PC-3 (cell line): ENCODE measurements around the gene SLC5A10. TPM values are rescaled to one million over a fixed set of nuclear protein-coding genes. Genes with fewer than 3 reads are reported as not detected.
"Not testable (repeated sequence)": the region's sequence is repeated elsewhere in the genome, so short reads cannot be mapped to it uniquely, and the experiment has no call there.

ENCODE experiments used
- ATAC-seq: fragments of 200-7000 bp; cut with Tn5 transposase; 2 replicates; pipeline ENCODE4 v1.9.1; 2020; ENCODE audit warnings: mild to moderate bottlenecking, moderate library complexity
- BruUV-seq: library from RNA; stranded (reverse); fragments of 400-500 nt; replicated peaks from 2 replicates; lab custom pipeline; 2021; lab: Mats Ljungman, UMichigan
- CTCF ChIA-PET: fragments of 300-600 bp; sonication (Branson Sonifier 250); formaldehyde crosslinking; loops from one replicate; lab custom pipeline; 2022; ENCODE audit warnings: antibody characterized with exemption; lab: Charles Lee
- POLR2A ChIA-PET: fragments of 300-600 bp; sonication (Branson Sonifier 250); formaldehyde crosslinking; loops from one replicate; lab custom pipeline; 2022; ENCODE audit warnings: antibody characterized with exemption; ENCODE audit not compliant: unreplicated experiment; lab: Charles Lee
- DNase-seq: peaks from one replicate; pipeline ENCODE4 v3.0.0-alpha.2; 2015
- H2AFZ ChIP-seq: fragments of 300-600 bp; sonication (generic); 2 replicates; pipeline ENCODE4 v1.6.0; 2016; ENCODE audit warnings: antibody characterized with exemption, low read length
- H3F3A ChIP-seq: fragments of 300-600 bp; sonication (generic); one replicate; pipeline ENCODE4 v1.6.0; 2017; ENCODE audit warnings: antibody characterized with exemption, low read length, control low read depth, mild to moderate bottlenecking; ENCODE audit not compliant: unreplicated experiment
- H3K27ac ChIP-seq: fragments of 300-600 bp; sonication (generic); 2 replicates; pipeline ENCODE4 v1.5.1; 2016; ENCODE audit warnings: mild to moderate bottlenecking, low read length
- H3K27me3 ChIP-seq: fragments of 300-600 bp; sonication (generic); 2 replicates; pipeline ENCODE4 v1.6.1; 2016; ENCODE audit warnings: low read length, mixed read lengths
- H3K36me3 ChIP-seq: fragments of 300-600 bp; sonication (generic); 2 replicates; pipeline ENCODE4 v1.6.1; 2016; ENCODE audit warnings: low read depth, mixed run types, low read length, mixed read lengths
- H3K4me1 ChIP-seq: fragments of 300-600 bp; sonication (generic); 2 replicates; pipeline ENCODE4 v1.5.1; 2016; ENCODE audit warnings: low read length; ENCODE audit not compliant: insufficient read depth
- H3K4me2 ChIP-seq: fragments of 300-600 bp; sonication (generic); 2 replicates; pipeline ENCODE4 v1.6.0; 2016; ENCODE audit warnings: low read length
- H3K4me3 ChIP-seq: fragments of 300-600 bp; sonication (generic); 2 replicates; pipeline ENCODE4 v1.5.1; 2016; ENCODE audit warnings: mild to moderate bottlenecking, low read length, mixed read lengths
- H3K79me2 ChIP-seq: fragments of 300-600 bp; sonication (generic); 2 replicates; pipeline ENCODE4 v1.6.1; 2017; ENCODE audit warnings: low read length, mixed read lengths
- H3K9ac ChIP-seq: fragments of 300-600 bp; sonication (generic); 2 replicates; pipeline ENCODE4 v1.6.0; 2016; ENCODE audit warnings: mild to moderate bottlenecking, low read length
- H3K9me2 ChIP-seq: fragments of 300-600 bp; sonication (generic); replicated peaks from 2 replicates; pipeline ENCODE4 v1.6.1; 2016; ENCODE audit warnings: mixed run types, low read length, mixed read lengths
- H3K9me3 ChIP-seq: fragments of 300-600 bp; sonication (generic); 2 replicates; pipeline ENCODE4 v1.6.1; 2016; ENCODE audit warnings: low read length, mixed read lengths
- H4K20me1 ChIP-seq: fragments of 300-600 bp; sonication (generic); 2 replicates; pipeline ENCODE4 v1.6.1; 2016; ENCODE audit warnings: low read length, mixed read lengths
- intact Hi-C: fragments of 100-400 bp; cut with micrococcal nuclease; formaldehyde crosslinking; loops from 2 replicates; pipeline ENCODE4 v1.9.0; 2023
- total RNA-seq: library from RNA; depleted of rRNA; stranded (reverse); fragments of >200 nt; gene quantifications from 2 replicates; pipeline ENCODE4 v1.2.3, GENCODE V29; 2014

The SLC5A10 gene
- total RNA-seq, 1 experiment from 2014 or later = not detected

DNA sequence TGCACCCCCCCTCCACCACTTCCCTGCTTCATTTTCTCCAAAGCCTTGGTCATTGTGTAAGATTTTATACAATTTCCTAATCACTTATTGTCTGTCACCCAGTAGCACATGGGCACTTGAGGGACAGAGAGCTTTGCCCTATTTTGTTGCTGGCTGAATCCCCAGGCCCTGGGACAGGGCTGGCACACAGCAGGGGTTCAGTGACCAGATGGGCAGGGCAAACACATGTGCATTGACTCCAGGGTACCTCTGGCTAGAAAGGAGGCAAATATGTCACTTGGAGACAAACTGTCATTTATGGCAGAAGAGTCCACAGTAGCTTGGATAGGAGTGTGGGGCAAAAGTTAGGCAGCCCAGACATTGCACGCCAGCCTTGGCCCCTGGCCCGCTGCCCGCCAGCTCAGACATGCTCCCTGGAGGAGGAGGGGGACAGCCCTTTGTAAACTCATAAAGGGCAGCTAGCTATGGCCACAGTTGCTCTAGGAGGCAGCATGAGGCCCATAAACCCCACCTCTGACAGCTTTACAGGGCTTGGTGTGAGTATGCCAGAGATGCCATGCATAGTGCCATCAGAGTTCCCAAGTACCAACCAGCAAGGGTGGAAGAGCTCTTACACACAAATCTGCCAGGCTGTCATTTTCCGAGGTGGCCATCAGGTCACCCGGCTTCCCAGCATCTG lies 78.9 kb downstream of the SLC5A10 start:
- BruUV-seq, DNase-seq, H4K20me1 ChIP-seq, H3K9me3 ChIP-seq, H3K4me1 ChIP-seq, H3K27ac ChIP-seq, H3K4me3 ChIP-seq, H3K9me2 ChIP-seq, intact Hi-C loops, H3K9ac ChIP-seq, CTCF ChIA-PET, H3K4me2 ChIP-seq, H3K27me3 ChIP-seq, POLR2A ChIA-PET, H3K36me3 ChIP-seq, H3K79me2 ChIP-seq, H3F3A ChIP-seq, H2AFZ ChIP-seq: not testable (repeated sequence)
- ATAC-seq = peak; percentile 80

DNA sequence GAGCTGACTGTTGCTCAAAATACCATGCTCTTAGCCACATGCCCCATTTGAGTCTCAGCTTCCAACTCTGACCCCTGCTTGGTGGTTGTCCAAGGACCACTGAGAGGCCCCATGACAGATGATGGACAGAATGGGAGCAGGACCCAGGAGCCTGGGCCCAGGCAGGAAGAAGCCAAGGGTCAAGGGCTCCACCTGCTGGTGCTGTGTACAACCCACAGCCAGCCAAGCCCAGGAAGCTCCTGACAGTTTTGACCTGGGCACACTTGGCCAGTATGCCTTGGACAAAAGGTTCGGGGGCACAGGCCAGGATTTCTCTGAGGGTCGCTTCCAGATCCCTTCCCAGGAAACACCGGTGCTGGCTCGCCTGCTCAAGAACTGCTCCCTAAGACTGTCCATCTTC lies 79.8 kb downstream of the SLC5A10 start:
- peak; percentile 74 for ATAC-seq

DNA sequence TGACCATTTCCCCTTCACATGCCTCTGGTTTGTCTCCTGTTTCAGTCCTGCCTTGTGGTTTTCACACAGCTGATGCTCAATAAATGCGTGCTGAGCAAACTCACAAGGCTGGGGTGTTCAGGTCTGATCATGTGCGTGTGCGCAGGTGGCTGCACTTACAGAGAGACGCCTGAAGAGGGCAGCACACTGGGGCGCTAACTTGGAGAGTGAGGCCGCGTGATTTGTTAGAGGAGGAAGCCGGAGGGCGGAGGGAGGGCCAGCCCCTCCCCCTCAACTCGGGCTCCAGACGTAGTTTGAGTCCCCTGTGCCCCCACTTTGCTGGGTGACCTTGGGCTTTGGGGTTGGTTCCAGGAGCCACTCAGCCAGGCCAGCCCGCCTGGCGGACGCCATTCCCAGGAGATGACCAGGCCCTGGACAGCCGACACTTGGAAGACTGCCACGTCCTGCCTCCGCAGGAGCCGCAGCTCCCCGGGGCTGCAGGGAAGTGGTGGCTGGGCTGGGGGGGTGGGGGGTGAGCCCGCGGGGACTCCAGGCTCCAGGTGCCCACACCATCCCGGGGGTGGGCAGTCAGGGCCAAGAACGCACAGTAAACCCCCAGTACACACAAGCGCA lies 80.5 kb downstream of the SLC5A10 start:
- POLR2A ChIA-PET, CTCF ChIA-PET: not testable (repeated sequence)

More for the DNA sequence above, 79.8 kb downstream of the SLC5A10 start:
- H3K4me3 ChIP-seq, H3F3A ChIP-seq, H3K4me1 ChIP-seq, H3K79me2 ChIP-seq, H3K27ac ChIP-seq, CTCF ChIA-PET, H3K4me2 ChIP-seq, POLR2A ChIA-PET, H3K27me3 ChIP-seq, H3K9me2 ChIP-seq, intact Hi-C loops, H4K20me1 ChIP-seq, DNase-seq, H3K9ac ChIP-seq, H3K9me3 ChIP-seq, H2AFZ ChIP-seq, BruUV-seq, H3K36me3 ChIP-seq: not testable (repeated sequence)

DNA sequence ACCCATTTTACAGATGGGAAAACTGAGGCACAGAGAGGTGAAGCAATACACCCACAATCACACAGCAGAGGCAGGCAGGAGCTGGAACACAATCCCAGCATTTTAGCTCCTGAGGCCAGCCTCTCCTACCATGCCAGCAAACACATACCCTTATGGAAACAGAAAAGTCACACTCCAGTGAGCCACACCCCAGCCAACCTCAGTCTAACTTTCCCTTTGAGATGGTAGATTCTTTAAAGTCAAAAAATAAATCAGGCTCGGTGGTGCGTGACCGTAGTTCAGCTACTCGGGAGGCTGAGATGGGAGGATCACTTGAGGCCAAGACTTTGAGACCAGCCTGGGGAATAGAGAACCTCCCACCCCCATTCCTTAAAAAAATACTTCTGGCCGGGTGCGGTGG lies 84.2 kb downstream of the SLC5A10 start:
- H3K27me3 ChIP-seq, H3K36me3 ChIP-seq, H3K27ac ChIP-seq, intact Hi-C loops, H3F3A ChIP-seq, H3K4me2 ChIP-seq, ATAC-seq, POLR2A ChIA-PET, H3K4me1 ChIP-seq, H4K20me1 ChIP-seq, H3K9ac ChIP-seq, H3K79me2 ChIP-seq, H3K9me2 ChIP-seq, H2AFZ ChIP-seq, H3K9me3 ChIP-seq, DNase-seq, H3K4me3 ChIP-seq, BruUV-seq, CTCF ChIA-PET: not testable (repeated sequence)

More for the DNA sequence above, 80.5 kb downstream of the SLC5A10 start:
- peak; percentile 56 for ATAC-seq
- H2AFZ ChIP-seq, H4K20me1 ChIP-seq, H3K9ac ChIP-seq, H3K27ac ChIP-seq, DNase-seq, H3K79me2 ChIP-seq, H3K4me2 ChIP-seq, intact Hi-C loops, H3K4me1 ChIP-seq, H3K4me3 ChIP-seq, H3K36me3 ChIP-seq, H3K27me3 ChIP-seq, H3K9me3 ChIP-seq, BruUV-seq, H3F3A ChIP-seq, H3K9me2 ChIP-seq: not testable (repeated sequence)

DNA sequence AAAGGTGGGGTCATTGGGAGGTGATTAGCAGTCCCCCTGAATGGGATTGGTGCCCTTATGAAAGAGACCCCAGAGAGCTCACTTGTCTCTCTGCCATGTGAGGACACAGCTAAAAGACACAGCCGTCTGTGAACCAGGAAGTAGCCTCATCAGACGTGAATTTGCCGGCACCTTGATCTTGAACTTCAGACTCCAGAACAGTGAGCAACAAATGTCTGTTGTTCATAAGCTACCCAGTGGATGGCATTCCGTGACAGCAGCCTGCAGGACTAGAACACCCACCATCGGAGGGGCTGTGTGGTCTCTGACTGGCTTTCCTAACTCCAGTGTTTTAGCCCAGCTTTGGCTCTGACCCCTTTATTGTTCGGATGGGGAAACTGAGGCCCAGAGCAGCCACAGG lies 85.6 kb downstream of the SLC5A10 start:
- H3K9ac ChIP-seq, H3K4me3 ChIP-seq, H3K27me3 ChIP-seq, H4K20me1 ChIP-seq, H3K9me2 ChIP-seq, intact Hi-C loops, H3K4me2 ChIP-seq, H3K36me3 ChIP-seq, POLR2A ChIA-PET, CTCF ChIA-PET, H3K4me1 ChIP-seq, BruUV-seq, H3K27ac ChIP-seq, H3F3A ChIP-seq, H2AFZ ChIP-seq, DNase-seq, H3K79me2 ChIP-seq, H3K9me3 ChIP-seq: not testable (repeated sequence)
- peak; percentile 12 for ATAC-seq

DNA sequence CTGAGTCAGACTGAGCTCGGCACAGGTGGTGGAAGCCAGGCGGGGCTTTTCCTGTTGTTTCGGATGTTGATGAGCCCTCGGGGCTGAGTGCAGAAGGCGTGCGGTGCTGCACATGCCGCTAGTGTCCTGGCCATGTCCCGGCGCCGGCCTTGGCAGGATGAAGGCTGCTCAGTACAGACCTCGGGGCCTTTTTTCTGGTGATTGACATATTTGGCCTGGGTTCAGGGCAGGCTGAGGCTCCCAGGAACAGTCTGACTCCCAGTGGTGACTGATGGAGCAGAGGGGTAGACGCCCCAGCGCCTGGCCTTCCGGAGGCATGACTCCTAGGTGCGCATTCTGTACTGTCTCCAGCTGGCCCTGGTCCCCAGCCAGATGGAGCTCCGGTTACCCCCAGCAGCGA lies 86.0 kb downstream of the SLC5A10 start:
- peak; percentile 85 for ATAC-seq
- BruUV-seq = not testable (repeated sequence)

More for the DNA sequence above, 86.0 kb downstream of the SLC5A10 start:
- H4K20me1 ChIP-seq, H3K36me3 ChIP-seq, H3K4me3 ChIP-seq, POLR2A ChIA-PET, DNase-seq, H3K4me2 ChIP-seq, H3K9ac ChIP-seq, intact Hi-C loops, H3K9me3 ChIP-seq, H3K27me3 ChIP-seq, H3F3A ChIP-seq, CTCF ChIA-PET, H2AFZ ChIP-seq, H3K27ac ChIP-seq, H3K4me1 ChIP-seq, H3K9me2 ChIP-seq, H3K79me2 ChIP-seq: not testable (repeated sequence)
